ENCODE data around the gene GPM6B.

DNA sequence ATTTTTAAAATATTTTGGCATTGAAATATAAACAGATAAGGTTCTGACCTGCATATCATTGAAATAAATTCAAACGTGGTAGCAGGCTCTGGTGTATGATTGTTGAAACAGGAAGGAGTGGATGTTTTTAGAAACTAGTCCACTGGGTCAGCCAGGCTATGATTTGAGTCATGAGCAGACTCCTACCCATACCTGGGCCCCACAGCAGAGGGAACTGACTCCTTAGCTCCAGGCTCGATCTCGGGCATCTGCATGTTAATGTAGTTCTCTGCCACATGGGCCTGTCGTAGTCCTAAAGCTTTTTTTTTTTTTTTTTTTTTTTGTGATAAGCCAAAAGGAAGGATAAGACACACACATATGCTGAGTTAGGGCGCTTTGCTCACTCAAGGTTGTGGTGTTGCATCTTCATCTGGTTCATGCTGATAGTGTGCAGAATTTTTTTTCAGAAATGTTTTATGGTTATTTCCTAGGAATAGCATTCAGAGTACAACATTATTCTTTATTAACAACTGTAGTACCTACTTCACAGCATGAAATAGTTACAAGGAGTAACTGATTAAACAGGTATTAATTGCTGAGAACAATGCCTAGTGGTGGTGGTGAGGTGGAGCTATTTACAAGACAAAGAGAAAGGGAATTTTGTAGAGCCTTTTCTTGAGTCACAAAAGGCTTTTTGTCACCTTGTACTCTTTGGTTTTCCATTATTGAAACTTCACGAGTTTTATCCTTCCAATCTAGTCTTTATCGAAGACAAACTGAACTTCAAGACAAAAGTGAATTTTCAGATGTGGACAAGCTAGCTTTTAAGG lies 55.1 kb downstream of the GPM6B start:
- TF ChIP-seq, protein P1, sequence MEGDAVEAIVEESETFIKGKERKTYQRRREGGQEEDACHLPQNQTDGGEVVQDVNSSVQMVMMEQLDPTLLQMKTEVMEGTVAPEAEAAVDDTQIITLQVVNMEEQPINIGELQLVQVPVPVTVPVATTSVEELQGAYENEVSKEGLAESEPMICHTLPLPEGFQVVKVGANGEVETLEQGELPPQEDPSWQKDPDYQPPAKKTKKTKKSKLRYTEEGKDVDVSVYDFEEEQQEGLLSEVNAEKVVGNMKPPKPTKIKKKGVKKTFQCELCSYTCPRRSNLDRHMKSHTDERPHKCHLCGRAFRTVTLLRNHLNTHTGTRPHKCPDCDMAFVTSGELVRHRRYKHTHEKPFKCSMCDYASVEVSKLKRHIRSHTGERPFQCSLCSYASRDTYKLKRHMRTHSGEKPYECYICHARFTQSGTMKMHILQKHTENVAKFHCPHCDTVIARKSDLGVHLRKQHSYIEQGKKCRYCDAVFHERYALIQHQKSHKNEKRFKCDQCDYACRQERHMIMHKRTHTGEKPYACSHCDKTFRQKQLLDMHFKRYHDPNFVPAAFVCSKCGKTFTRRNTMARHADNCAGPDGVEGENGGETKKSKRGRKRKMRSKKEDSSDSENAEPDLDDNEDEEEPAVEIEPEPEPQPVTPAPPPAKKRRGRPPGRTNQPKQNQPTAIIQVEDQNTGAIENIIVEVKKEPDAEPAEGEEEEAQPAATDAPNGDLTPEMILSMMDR (conservative IDR thresholded peaks at IDR 0.05; ENCODE audit: low read length) = no peak
- TF ChIP-seq EZH2phosphoT487 (IDR thresholded peaks at IDR 0.05; ENCODE audit: borderline replicate concordance, low read depth, low read length) = no peak
